RPMI8226 (cell line): ENCODE results near the gene DSE.

Experiments
- DNase-seq: peaks from one replicate; pipeline ENCODE4 v3.0.0-alpha.2; 2015

Gene DSE

GRCh38 chr6:116363759-116364158 is 7.0 kb upstream of the DSE start:
- DNase-seq = no peak

- no peak for DNase-seq
These were observed 6.4 kb upstream of the DSE start for GRCh38 chr6:116364321-116364720.

DNA sequence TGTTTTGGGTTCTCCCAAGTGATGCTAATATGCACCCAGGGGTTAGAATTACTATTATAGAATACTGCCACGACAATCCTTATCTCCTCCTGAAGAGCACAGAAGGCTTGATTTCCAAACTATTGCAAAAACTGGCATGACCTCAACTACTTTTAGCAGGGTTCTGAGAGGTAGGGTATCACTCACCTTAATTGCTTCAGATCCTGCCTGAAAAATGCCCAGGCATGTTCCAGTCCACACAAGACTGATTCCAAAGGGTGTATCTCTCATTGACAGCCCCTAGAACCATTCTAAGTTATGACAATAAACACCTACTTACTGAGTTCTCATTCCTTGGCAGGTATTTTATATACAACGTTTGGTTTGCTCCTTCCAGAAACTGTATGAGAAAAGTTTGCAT is 5.0 kb upstream of the DSE start:
- DNase-seq = no peak

DNA sequence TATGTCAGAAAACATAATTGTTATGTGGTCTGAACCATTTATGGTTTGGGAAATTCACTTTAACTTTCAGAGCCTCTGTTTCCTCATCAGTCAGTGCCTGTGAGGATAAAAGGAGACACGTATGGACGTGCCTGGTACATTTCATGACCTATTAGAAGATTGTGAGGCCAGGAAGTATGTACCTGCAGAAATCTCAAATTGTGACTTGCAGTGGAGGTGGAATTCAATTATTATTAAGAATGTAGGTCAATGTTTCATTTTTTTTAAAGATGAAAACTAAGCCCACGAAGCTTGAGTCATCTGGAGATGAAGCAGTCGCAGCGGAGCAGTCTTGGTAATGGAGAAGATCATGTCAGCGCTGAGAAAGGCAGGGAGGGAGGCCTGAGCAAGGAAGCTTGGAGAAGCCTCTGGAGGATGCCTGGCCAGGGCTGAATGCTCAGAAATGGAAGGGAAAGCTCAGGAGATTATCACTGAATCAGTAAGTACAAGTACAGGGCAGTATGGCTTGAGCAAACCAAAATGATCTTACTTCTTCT is 3.9 kb upstream of the DSE start:
- DNase-seq = no peak

- DNase-seq = peak; percentile 23
These were observed 1.2 kb upstream of the DSE start for GRCh38 chr6:116369540-116369939.

- peak; percentile 38 for DNase-seq
These were observed 585 bp upstream of the DSE start for GRCh38 chr6:116369964-116370759.

- DNase-seq = peak; percentile 46
These were observed 572 bp downstream of the DSE start for GRCh38 chr6:116371120-116371917.

- no peak for DNase-seq
These were observed 1.1 kb downstream of the DSE start for GRCh38 chr6:116371918-116372209.

GRCh38 chr6:116373300-116373699 is 2.6 kb downstream of the DSE start:
- DNase-seq = no peak

GRCh38 chr6:116373940-116374339 is 3.2 kb downstream of the DSE start:
- DNase-seq = no peak

DNA sequence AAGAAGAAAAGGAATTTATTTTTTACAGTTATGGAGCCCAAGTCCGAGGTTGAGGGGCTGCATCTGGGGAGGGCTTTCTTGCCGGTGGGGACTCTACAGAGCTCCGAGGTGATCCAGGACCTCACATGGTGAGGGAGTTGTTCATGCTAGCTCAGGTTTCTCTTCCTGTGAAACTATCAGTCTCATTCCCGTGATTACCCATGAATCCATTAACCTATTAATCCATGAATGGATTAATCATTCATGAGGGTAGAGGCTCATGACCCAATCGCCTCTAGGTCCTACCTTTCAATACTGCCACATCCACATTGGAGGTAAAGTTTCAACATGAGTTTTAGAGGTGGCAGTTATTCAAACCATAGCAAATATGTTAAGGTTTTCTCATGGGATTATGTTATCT is 3.8 kb downstream of the DSE start:
- no peak for DNase-seq

- DNase-seq = no peak
These were observed 4.5 kb downstream of the DSE start for GRCh38 chr6:116375262-116375661.

DNA sequence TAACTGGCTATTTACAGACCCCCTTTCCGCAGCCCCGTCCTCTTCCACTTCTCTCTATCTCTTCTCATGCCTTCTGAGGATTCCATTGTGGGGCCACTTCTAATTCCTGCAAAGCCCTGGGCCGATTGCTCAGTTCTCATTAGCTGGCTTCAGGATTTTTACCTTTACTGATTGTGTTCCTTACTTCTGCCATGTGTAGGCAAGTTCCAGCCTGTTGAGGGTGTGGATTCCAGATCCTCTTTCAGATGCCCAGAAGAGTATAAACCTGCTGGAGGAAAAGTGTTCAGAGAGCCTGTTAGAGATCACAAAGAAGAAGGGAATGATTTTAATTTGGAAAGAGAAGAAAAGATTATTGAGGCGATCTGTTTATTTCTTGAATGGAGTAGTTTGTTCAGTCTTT is 5.4 kb downstream of the DSE start:
- no peak for DNase-seq

GRCh38 chr6:116379764-116380163 is 9.0 kb downstream of the DSE start:
- DNase-seq = no peak

DNA sequence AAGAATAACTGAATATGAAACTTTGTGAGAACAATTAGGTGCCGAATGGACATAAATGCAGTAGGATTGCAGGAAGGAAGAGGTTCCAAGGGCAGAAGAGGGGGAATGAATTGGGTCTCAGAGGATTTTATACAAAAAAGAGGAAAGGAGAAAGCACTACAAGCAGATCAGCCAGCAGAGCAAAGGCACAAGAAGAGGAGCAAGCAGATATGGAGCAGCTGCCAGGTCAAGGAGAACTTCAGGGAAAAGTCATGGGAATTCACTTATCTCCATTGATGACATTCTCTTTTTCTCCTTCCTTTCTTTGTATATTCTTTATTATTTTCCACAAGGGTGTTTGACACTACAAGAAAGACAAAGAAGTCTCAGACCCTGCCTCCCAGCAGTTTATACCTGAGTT is 9.6 kb downstream of the DSE start:
- DNase-seq = no peak

DNA sequence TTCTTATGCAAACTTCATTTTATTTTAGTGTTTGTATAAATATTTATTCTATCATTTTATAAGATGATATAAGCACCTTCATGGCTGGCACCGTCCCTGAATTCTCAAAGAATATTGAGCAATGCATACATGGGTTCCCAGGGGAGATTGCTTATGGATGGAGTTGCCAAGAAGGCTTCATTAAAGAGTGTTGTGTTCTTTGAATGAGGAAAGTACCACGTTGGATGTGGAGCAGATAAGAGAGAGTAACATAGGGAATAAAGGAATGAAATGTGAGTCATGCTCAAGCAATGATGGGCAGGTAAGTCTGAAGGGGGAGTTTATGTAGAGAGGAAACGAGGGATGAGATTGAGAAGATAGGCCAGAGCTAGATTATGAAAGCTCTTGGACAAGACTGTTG is 10.3 kb downstream of the DSE start:
- DNase-seq = no peak

- DNase-seq = no peak
These were observed 11.8 kb downstream of the DSE start for GRCh38 chr6:116382587-116382986.

DNA sequence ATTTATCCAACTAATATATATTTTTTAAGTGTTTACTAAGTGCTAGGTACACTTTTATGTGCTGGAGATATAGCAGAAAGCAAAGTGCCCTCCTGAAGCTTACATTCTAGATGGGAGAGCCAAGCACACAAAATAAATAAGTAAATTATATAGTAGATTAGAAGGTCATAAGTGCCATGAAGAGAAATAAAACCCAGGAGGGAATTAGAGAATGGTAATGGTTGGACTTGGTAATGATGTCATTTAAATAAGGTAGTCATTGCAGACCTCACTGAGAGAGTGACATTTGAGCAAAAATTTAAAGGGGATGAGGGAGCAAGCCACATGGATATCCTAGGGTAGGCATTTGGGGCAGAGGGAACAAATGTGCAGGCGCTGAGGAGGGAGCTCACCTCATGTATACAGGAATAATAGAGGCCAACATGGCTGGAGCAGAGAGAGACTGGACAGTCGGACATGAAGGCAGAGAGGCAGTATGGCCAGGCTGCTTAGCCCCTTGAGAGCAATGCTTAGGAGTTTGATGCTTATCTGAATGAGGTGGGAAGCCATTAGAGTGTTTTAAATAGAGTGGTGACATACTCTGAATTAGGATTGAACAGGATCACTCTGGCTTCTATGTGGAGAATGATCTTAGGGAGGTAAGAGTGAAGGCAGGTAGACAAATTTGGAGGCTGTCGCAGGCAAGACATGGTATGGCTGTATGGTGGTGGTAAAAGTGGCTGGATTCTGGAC is 14.1 kb downstream of the DSE start:
- DNase-seq = no peak

DNA sequence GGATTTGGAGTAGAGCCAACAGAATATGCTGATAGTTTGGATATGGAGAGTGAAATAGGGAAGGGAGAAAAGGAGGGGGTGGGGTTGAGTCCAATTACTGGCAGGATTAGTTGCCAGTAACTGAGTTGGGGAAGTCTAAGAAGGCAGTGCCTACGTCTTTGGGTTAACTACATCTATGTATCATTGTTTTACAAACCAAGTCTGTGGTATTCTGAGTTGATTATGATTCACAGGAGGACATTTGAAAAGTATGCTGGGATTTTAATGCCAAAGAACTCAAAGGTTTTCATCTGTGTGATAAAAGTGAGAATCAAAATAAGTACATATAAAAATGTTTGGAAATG is 14.7 kb downstream of the DSE start:
- peak; percentile 26 for DNase-seq

DNA sequence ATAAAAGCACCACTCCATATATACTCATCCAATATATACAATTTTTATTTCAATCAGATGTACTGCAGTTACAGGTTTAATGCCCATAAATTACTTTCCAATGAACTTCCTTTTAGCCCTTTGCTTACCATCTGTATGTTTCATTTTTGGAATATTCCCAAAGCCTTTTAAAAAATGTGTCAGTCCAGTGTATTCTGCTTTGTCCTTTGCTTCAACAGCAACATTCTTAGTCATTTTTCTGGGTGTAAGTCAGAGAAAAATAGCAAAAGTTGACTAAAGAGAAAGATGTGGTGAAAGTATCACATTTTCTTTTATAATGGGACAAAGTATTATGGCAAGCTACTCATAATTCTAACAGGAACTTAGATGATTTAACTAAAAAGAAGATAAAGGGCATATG is 15.2 kb downstream of the DSE start:
- no peak for DNase-seq

DNA sequence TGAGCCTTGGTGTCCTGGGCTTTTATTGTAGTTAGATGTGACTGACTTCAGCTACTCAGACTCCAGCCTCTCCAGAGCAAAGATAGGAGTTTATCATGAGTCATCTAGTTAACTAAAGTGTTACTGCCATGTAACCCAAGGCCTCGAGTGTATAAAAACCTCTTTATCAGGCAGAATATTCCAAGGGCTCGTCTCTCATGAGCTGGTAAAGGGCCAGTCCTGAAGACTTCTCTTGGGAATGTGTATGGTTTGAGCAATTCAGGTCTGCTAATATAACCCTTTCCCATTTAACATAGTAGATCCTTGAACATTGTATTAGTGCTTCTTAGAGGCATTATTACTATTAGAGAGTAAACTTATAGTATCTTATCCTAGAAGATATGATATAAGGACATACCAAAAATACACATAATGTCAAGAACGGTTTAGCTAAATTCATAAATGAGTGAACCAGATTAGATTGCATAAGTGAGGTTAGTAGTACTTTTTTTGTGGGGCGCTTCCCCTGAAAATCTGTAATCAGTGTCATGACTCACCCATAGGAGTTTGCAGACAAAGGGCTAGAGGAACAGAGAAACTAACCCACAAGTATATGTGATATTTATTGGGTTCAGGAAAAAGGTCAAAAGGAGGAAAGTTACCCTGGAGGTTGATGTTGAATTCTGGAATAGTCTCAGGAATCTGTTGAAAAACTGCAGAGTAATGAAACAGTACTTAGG is 16.0 kb downstream of the DSE start:
- peak; percentile 30 for DNase-seq

DNA sequence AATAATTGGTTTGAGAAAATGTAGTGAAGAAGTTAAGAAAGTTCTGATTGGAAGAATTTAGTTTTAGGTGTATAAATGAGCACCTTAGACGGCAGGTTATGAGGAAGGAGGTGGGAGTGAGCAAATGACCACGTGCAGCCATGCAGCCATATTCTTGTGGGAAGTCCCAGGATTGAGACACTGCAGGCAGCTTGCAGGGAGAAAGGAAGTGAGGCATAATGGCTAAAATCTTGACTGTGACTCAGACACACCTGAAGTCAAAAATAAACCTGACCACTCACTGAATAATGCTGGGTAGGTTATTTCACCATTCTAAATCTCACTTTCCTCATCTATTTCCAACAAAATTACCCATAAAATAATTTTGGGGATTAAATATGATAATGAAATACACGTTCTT is 16.6 kb downstream of the DSE start:
- DNase-seq = peak; percentile 63

GRCh38 chr6:116388924-116389323 is 18.2 kb downstream of the DSE start:
- DNase-seq = no peak
